CD1c-positive myeloid dendritic cell (primary cell): ENCODE data around the gene EGR1.

ENCODE experiments used
- DNase-seq: peaks from one replicate; pipeline ENCODE4 v3.0.0-alpha.2; 2016; ENCODE audit errors: extremely low spot score

The EGR1 gene

DNA sequence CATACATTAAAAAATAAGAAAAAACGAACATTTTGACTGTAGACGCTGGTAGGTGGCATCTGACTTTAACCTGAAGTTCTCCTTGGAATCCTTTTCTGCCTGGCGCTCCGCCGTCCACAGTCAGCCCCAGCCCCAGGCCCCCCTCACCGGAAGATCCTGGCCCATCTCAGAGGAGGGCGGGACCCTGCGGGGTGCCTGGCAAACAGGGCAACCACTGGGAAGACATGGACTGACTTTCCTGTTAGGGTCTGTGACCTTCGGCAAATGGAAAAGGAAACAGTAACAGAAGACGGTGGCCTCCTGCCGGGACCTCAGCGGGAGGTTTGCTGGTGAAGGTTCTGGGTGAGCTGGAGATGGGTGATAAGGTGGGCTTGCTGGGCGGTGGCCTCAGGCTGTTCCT lies 11.7 kb upstream of the EGR1 start:
- DNase-seq = no peak

DNA sequence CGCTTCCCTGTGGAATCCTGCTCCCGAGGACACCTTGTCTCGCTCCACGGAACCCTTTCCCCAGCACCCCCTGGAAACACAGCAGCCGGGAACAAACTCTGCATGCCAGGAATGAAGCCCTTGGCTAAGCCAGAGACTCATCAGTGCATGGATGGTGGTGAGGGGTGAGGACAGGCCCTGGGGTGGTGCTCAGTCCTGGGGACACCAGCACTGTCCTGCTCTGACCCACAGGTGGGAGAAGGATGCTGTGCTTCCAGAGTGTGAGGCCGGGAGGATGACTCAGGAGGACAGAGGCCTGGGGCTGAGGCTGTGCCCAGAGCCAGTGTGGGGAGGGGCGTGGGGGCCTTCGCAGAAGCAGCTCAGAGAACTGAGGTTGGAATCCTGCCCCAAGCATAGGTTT lies 11.2 kb upstream of the EGR1 start:
- DNase-seq = no peak

DNA sequence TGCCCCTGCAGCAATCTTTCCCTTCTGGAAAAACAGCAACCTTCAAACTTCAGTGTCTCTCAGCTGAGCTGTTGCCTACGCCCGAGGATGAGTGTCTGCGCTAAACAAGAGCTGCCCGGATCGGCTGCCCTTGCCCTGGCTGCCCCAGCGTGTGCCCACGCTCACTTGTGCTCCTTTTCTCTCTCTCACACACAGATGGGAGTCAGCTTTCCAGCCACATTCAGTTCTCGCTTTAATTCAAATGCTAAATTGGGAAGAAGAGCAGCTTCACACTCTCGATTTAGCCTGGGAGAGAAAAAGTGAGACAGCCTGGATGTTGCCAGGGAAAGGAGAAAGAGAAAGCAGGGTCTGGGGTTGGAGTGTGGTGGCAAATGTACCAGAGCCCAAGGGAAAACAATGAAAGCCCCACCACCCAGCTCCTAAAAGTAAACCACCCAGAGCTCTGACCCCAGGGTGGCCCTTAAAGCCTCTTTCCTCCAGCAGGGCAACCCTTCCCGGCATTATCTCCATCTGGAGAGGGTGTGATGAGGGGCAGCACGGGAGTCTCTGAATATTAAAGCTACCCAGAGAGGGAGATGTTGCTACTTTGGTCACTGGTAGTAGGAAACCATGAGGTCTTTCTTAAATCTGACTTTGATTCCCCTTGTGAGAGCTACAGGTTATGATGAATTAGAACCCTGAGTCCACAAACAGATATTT lies 9.9 kb upstream of the EGR1 start:
- no peak for DNase-seq

DNA sequence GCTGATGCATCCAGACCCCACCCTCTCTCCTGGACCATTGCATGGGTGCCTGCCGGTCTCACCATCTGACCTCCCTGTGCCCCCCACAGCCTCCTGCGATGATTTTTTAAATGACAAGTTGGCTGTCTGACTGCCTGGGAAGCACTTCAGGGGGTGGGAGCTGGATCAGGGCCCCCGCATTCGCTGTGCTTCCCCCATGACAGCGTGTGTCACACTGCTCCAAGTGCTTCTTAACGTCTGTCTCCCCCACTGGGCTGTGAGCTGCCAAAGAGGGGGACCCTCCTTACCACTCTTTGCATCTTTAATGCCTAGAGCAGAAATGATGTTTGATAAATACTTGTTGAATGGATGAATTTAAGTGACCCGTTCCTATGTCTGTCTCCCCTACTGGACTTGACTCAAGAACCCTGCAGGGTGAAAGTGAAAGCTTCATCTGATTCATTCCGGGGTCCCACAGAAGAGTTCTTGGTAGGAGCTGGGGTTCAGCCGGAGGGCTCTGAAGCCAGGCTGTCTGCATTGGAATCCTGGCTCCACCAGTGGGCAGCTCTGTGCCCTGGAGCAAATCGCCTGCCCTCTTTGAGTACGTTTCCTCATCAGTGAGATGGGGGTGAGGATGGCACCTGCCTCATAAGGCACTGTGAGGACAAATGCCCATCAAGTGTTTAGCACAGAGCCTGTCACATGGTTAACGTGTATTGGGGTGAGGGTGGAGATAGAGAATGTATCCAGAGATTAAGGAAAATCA lies 7.6 kb upstream of the EGR1 start:
- no peak for DNase-seq

DNA sequence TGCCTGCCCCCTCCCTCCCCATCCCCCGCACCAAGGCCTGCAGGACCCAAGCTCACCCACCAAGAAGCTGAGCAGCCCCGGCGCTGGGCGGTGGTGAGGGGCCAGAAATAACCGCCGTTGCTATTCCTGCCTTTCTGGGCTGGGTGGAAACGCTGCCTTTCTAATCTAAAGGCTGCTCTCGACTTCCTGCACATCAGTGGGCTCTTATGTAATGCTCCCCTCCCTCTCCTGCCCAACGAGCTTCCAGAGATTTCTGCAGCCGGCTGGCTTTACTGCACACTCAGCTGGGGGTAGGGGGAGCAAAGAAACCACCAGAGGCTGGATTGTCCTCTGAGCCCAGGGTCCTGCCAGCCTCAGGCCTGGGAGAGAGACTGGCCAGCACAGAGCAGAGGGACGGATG lies 6.9 kb upstream of the EGR1 start:
- no peak for DNase-seq

DNA sequence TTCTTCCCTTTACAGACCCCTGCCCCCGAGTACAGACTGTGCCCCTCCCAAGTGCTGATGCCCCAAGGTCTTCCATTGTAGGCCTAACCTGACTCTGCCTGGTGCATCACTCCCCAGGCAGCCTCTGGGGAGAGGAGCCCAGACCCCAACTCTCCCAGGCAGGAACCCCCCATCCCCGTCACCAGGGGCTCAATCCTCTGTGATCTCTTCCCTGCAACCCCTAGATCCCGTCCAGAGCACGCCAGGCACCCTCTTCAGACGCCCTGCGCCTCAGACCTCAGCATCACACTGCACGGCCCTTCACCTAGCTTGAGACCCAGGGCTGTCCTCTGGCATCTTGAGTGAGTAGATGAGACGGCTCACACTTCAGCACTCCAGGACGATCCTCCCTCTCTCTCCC lies 6.4 kb upstream of the EGR1 start:
- DNase-seq = no peak

DNA sequence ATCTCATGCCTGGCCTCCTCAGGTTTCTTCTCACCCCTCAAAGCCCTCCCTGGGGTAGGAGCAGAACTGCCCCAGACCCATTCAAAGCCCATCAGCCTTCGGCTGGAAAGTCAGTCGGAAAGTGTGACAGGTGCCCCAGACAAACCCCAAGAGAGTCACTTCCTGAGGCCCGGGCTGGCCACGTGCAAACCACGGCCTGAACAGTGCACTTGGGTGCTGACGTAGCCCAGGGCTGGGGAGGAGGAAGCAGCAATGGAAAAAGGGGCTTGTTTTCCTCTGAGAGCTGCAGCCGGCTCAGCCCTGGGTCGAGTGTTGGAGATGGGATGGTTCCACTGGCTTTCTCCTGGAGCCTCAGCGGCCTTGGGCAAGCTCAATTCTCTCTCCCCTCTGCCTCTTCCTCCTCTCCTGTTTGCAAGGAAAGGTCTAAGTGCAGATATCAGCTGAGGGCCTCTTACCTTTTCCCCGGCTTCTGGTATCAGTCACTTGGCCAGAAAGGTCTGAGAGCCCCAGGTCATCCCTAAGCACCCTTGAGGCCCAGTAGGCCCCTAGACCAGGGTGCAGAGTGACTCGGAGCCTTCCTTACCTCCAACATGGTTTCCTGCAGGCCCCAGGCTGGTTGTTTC lies 5.9 kb upstream of the EGR1 start:
- peak; percentile 70 for DNase-seq

DNA sequence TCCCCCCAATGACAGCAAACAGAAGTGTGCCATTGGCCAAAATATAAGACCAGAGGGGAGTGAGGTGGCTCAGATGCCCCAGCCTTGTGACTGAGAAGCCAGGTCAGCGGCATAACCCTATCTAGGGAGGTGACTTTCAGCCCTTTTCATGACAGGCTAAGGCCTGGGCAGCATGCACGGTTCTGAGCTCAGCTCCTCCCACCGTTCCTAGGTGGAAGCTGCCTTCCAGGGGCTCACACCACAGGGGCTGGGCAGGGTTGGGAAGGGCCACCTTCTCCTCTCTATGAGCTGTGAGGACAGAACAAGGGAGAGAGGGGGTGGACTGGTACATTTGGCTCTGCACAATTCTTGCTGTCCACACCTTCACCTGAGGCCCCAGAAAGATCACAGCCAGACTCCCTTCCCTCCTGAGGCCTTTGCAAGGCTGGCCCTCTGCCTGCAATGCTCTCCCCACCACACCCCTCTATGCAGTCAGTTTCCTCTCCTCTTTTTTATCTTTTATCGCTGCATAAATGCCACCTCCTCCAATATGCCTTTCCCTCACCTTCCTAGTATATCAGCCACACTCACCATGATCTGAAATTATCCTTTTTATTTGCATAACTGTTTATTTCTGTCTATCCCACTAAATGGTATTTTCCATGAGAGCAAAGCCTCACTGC lies 5.1 kb upstream of the EGR1 start:
- DNase-seq = no peak

DNA sequence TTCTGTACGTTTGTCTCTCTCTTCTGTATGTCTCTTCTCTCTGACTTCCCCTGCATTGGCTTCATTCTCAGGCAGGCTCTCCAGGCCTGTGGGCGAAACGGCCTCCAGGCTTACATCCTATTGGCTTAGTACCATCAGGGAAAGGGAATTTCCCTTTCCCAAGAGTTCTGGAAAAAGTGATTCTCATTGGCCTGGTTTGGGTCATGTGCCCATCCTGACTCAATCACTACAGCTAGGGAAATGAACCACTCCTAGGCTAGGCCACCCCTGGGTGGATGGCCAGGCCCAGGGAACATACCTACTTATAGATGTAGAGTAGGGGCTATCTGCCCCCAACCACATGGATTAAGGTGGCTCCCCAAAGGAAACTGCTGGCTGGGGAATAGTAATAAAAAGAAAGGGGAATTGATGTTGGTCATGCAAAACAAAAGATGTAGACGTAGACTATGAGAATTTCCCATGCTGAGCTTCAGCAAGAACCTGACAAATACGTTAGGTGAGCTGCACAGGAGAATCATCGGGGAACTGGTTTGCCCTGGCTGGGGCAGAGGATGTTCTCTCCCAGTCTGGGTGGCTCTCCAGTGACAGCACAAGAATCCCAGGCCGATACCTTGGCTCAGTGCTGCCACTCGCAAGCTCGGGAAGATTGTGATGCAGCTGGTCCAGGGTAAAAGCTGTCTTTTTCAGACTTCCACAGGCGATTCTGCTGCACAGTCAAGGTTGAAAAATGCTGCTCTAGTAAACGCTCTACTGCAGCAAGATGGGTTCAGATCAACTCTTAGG lies 3.7 kb upstream of the EGR1 start:
- peak; percentile 73 for DNase-seq

DNA sequence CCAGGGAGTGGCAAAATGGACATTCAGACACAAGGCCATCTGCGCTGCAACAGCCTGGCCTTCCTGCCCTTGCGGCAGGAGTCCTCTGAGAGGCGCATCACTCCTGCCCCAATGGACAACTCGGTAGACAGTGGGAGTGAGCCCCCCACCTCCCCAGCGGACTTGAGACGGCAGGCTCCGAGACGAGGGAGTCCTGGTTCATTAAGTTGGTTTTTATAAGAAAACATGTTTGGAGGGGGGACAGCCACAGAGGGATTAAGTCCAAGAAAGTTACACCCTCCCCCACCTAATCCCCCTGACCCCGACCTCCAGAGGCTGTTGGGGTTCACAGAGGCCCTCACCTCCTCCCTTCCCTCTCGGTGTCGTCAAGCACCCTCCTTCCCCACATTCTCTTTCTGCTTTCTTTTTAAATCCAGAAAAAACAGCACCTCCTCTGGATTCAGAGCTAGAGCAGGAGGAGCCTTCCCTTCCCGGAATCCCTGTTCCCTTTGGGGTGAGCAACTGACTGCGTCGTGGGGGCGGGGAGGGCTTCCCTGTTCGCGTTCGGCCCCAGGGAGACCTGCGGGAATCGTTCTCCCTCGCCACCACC lies 1.8 kb upstream of the EGR1 start:
- no peak for DNase-seq

DNA sequence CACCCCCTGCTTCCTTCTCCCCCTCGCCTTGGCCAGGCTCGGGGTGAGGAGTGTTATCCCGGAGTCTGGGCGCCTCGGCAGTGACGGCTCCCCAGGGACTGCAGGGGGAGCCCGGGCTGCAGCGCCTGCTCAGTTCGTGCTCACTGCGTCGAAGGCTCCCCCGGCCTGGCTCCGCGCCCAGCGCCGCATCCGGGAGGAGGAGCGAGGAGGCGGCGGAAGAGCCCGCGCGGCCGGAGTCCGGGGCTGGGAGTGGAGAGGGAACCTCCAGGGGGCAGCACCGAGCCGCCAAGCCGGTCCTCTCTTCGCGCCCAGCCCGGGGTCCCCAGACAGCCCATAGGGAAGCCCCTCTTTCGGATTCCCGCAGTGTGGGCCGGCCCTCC lies 1.3 kb upstream of the EGR1 start:
- DNase-seq = peak; percentile 98

DNA sequence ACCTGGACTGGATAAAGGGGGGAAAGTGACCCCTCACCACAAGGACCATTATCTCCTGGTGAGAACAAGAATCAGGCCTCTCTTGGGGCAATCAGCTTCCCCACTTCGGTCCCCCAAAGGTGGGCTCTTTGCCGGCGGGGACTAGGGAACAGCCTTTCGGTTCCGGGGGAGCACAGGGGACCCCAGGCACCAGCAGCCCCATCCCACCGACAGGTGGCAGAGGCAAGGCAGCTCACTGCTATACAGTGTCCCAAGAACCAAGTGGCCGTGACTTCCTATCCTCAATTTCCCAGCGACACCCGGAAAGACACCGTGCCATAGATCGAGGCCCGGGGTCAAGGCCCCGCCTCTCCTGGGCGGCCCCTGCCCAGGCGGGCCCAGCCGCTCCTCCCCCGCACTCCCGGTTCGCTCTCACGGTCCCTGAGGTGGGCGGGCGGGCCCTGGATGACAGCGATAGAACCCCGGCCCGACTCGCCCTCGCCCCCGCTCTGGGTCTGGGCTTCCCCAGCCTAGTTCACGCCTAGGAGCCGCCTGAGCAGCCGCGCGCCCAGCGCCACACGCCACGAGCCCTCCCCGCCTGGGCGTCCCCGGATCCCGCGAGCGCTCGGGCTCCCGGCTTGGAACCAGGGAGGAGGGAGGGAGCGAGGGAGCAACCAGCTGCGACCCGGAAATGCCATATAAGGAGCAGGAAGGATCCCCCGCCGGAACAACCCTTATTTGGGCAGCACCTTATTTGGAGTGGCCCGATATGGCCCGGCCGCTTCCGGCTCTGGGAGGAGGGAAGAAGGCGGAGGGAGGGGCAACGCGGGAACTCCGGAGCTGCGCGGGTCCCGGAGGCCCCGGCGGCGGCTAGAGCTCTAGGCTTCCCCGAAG lies 655 bp upstream of the EGR1 start:
- peak; percentile 99 for DNase-seq

DNA sequence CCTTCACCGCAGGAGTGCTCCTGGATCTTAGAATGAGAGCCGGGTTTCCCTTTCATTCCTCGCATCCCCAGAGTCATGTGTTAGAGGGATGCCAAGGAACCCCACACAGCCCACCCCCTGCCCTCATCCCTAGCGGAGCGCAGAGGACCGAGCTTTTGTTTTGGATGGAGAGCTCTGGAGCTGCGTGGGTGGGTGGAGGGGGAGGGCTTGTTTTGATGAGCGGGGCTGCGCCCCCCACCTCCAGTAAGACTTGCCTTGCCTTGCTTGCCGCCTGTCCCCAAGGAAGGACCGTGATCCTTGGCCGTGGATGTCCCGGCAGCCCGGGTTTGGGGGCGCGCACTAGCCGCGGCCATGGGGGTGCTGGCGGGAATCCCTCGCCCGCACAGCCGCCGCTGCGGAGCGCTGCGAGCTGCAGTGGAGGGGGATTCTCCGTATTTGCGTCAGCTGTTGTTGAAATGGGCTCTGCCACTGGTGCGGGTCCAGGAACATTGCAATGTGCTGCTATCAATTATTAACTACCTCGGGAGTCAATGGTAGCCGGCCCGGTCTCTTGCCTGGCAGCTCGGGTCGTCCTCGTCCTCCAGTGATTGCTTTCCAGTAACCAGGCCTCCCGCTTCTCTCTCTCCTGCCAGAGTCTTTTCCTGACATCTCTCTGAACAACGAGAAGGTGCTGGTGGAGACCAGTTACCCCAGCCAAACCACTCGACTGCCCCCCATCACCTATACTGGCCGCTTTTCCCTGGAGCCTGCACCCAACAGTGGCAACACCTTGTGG lies 1.0 kb downstream of the EGR1 start:
- no peak for DNase-seq

DNA sequence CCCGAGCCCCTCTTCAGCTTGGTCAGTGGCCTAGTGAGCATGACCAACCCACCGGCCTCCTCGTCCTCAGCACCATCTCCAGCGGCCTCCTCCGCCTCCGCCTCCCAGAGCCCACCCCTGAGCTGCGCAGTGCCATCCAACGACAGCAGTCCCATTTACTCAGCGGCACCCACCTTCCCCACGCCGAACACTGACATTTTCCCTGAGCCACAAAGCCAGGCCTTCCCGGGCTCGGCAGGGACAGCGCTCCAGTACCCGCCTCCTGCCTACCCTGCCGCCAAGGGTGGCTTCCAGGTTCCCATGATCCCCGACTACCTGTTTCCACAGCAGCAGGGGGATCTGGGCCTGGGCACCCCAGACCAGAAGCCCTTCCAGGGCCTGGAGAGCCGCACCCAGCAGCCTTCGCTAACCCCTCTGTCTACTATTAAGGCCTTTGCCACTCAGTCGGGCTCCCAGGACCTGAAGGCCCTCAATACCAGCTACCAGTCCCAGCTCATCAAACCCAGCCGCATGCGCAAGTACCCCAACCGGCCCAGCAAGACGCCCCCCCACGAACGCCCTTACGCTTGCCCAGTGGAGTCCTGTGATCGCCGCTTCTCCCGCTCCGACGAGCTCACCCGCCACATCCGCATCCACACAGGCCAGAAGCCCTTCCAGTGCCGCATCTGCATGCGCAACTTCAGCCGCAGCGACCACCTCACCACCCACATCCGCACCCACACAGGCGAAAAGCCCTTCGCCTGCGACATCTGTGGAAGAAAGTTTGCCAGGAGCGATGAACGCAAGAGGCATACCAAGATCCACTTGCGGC lies 1.8 kb downstream of the EGR1 start:
- DNase-seq = no peak

DNA sequence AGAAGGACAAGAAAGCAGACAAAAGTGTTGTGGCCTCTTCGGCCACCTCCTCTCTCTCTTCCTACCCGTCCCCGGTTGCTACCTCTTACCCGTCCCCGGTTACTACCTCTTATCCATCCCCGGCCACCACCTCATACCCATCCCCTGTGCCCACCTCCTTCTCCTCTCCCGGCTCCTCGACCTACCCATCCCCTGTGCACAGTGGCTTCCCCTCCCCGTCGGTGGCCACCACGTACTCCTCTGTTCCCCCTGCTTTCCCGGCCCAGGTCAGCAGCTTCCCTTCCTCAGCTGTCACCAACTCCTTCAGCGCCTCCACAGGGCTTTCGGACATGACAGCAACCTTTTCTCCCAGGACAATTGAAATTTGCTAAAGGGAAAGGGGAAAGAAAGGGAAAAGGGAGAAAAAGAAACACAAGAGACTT lies 2.4 kb downstream of the EGR1 start:
- DNase-seq = no peak

DNA sequence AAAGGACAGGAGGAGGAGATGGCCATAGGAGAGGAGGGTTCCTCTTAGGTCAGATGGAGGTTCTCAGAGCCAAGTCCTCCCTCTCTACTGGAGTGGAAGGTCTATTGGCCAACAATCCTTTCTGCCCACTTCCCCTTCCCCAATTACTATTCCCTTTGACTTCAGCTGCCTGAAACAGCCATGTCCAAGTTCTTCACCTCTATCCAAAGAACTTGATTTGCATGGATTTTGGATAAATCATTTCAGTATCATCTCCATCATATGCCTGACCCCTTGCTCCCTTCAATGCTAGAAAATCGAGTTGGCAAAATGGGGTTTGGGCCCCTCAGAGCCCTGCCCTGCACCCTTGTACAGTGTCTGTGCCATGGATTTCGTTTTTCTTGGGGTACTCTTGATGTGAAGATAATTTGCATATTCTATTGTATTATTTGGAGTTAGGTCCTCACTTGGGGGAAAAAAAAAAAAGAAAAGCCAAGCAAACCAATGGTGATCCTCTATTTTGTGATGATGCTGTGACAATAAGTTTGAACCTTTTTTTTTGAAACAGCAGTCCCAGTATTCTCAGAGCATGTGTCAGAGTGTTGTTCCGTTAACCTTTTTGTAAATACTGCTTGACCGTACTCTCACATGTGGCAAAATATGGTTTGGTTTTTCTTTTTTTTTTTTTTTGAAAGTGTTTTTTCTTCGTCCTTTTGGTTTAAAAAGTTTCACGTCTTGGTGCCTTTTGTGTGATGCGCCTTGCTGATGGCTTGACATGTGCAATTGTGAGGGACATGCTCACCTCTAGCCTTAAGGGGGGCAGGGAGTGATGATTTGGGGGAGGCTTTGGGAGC lies 3.1 kb downstream of the EGR1 start:
- DNase-seq = peak; percentile 68

DNA sequence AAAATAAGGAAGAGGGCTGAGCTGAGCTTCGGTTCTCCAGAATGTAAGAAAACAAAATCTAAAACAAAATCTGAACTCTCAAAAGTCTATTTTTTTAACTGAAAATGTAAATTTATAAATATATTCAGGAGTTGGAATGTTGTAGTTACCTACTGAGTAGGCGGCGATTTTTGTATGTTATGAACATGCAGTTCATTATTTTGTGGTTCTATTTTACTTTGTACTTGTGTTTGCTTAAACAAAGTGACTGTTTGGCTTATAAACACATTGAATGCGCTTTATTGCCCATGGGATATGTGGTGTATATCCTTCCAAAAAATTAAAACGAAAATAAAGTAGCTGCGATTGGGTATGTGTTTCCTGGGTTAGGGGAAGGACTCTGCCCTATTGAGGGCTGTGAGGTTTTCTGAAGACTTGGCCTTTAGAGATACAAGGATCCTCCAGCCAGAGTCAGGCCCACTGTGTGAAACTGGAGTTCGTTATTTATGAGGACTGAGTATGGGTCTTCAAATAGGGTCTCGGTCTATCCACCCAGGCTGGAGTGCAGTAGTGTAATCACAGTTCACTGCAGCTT lies 3.8 kb downstream of the EGR1 start:
- DNase-seq = no peak
